T-helper 1 cell treated with Interleukin-12 subunit alpha and Interleukin-12 subunit beta and Interleukin-4 antibody, amounts not matched to agents 30 μg/mL and 1 μg/mL, for 36 hours (primary cell): Measurements from ENCODE around the gene AUTS2.
"Not testable (repeated sequence)": the region's sequence is repeated elsewhere in the genome, so short reads cannot be mapped to it uniquely, and the experiment has no call there.

Experiments
- H3K27ac Mint-ChIP-seq: one replicate; pipeline ENCODE4 v1.8.0; 2021; ENCODE audit warnings: mild to moderate bottlenecking, mixed read lengths
- H3K27me3 Mint-ChIP-seq: one replicate; pipeline ENCODE4 v1.8.0; 2021; ENCODE audit warnings: low read depth, mixed read lengths
- H3K36me3 Mint-ChIP-seq: one replicate; pipeline ENCODE4 v1.8.0; 2021; ENCODE audit warnings: low read depth, mixed read lengths
- H3K4me1 Mint-ChIP-seq: one replicate; pipeline ENCODE4 v1.8.0; 2021; ENCODE audit warnings: low read depth, mixed read lengths
- H3K4me3 Mint-ChIP-seq: one replicate; pipeline ENCODE4 v1.8.0; 2021; ENCODE audit warnings: mild to moderate bottlenecking, moderate library complexity, mixed read lengths
- H3K9me3 Mint-ChIP-seq: one replicate; pipeline ENCODE4 v1.8.0; 2021; ENCODE audit warnings: mixed read lengths

Gene AUTS2

GRCh38 chr7:70632400-70632799 lies 1034.1 kb downstream of the AUTS2 start:
- H3K27me3 Mint-ChIP-seq, result no peaks in the 10 kb centered on the region
- H3K4me1 Mint-ChIP-seq, result no peaks in the 10 kb centered on the region
- no peak overlapping the region for H3K27ac Mint-ChIP-seq
- no peaks in the 10 kb centered on the region for H3K36me3 Mint-ChIP-seq
- H3K4me3 Mint-ChIP-seq, result no peak overlapping the region
- H3K9me3 Mint-ChIP-seq, result peaks cover 7% of the 10 kb centered on the region

GRCh38 chr7:70634071-70634470 lies 1035.8 kb downstream of the AUTS2 start:
- no peak overlapping the region for H3K27ac Mint-ChIP-seq
- no peak overlapping the region for H3K4me3 Mint-ChIP-seq
- H3K27me3 Mint-ChIP-seq, result no peaks in the 10 kb centered on the region

GRCh38 chr7:70634610-70635068 lies 1036.4 kb downstream of the AUTS2 start:
- Mint-ChIP-seq H3K4me3 (no peak overlapping the region), H3K27ac (no peak overlapping the region), H3K4me1 (no peaks in the 10 kb centered on the region), H3K36me3 (no peaks in the 10 kb centered on the region), H3K27me3 (no peaks in the 10 kb centered on the region), H3K9me3 (peaks cover 7% of the 10 kb centered on the region)

More at GRCh38 chr7:70634071-70634470, 1035.8 kb downstream of the AUTS2 start:
- peaks cover 7% of the 10 kb centered on the region for H3K9me3 Mint-ChIP-seq
- H3K36me3 Mint-ChIP-seq, result no peaks in the 10 kb centered on the region
- H3K4me1 Mint-ChIP-seq, result no peaks in the 10 kb centered on the region

- no peaks in the 10 kb centered on the region for H3K4me1 Mint-ChIP-seq
- H3K27me3 Mint-ChIP-seq, result no peaks in the 10 kb centered on the region
- peaks cover 4% of the 10 kb centered on the region for H3K9me3 Mint-ChIP-seq
- no peak overlapping the region for H3K27ac Mint-ChIP-seq
- no peak overlapping the region for H3K4me3 Mint-ChIP-seq
- no peaks in the 10 kb centered on the region for H3K36me3 Mint-ChIP-seq
Measured at GRCh38 chr7:70635633-70636032, 1037.4 kb downstream of the AUTS2 start.

- no peaks in the 10 kb centered on the region for H3K27me3 Mint-ChIP-seq
- no peaks in the 10 kb centered on the region for H3K36me3 Mint-ChIP-seq
- no peaks in the 10 kb centered on the region for H3K4me1 Mint-ChIP-seq
- H3K4me3 Mint-ChIP-seq, result no peak overlapping the region
- H3K27ac Mint-ChIP-seq, result no peak overlapping the region
- peaks cover 4% of the 10 kb centered on the region for H3K9me3 Mint-ChIP-seq
Measured at GRCh38 chr7:70636169-70636568, 1037.9 kb downstream of the AUTS2 start.

- Mint-ChIP-seq H3K4me1 (no peaks in the 10 kb centered on the region), H3K4me3 (no peak overlapping the region), H3K27me3 (no peaks in the 10 kb centered on the region), H3K27ac (no peak overlapping the region), H3K36me3 (no peaks in the 10 kb centered on the region), H3K9me3 (peaks cover under 1% of the 10 kb centered on the region)
Measured at GRCh38 chr7:70637726-70638125, 1039.5 kb downstream of the AUTS2 start.

- H3K27ac Mint-ChIP-seq, result no peak overlapping the region
Measured at GRCh38 chr7:70638158-70639107, 1040.2 kb downstream of the AUTS2 start.

GRCh38 chr7:70640266-70640833 lies 1042.1 kb downstream of the AUTS2 start:
- Mint-ChIP-seq H3K27me3 (peaks cover 1% of the 10 kb centered on the region), H3K36me3 (no peaks in the 10 kb centered on the region), H3K9me3 (no peaks in the 10 kb centered on the region), H3K4me1 (no peaks in the 10 kb centered on the region), H3K27ac (no peak overlapping the region), H3K4me3 (no peak overlapping the region)

More at GRCh38 chr7:70638158-70639107, 1040.2 kb downstream of the AUTS2 start:
- no peaks in the 10 kb centered on the region for H3K4me1 Mint-ChIP-seq
- no peaks in the 10 kb centered on the region for H3K27me3 Mint-ChIP-seq
- no peaks in the 10 kb centered on the region for H3K36me3 Mint-ChIP-seq
- no peak overlapping the region for H3K4me3 Mint-ChIP-seq
- H3K9me3 Mint-ChIP-seq, result no peaks in the 10 kb centered on the region

GRCh38 chr7:70641882-70642281 lies 1043.6 kb downstream of the AUTS2 start:
- Mint-ChIP-seq H3K27ac (no peak overlapping the region), H3K36me3 (no peaks in the 10 kb centered on the region), H3K4me3 (no peak overlapping the region), H3K27me3 (peaks cover 5% of the 10 kb centered on the region), H3K9me3 (no peaks in the 10 kb centered on the region), H3K4me1 (no peaks in the 10 kb centered on the region)

- Mint-ChIP-seq H3K36me3 (no peaks in the 10 kb centered on the region), H3K4me3 (no peak overlapping the region), H3K27ac (no peak overlapping the region)
Measured at GRCh38 chr7:70645279-70645678, 1047.0 kb downstream of the AUTS2 start.

GRCh38 chr7:70645876-70646351 lies 1047.6 kb downstream of the AUTS2 start:
- Mint-ChIP-seq H3K9me3 (peaks cover 5% of the 10 kb centered on the region), H3K27ac (no peak overlapping the region), H3K36me3 (no peaks in the 10 kb centered on the region), H3K27me3 (peaks cover 10% of the 10 kb centered on the region), H3K4me1 (peaks cover 15% of the 10 kb centered on the region), H3K4me3 (no peak overlapping the region)

More at GRCh38 chr7:70645279-70645678, 1047.0 kb downstream of the AUTS2 start:
- Mint-ChIP-seq H3K4me1 (peaks cover 12% of the 10 kb centered on the region), H3K9me3 (no peaks in the 10 kb centered on the region), H3K27me3 (peaks cover 5% of the 10 kb centered on the region)

- H3K36me3 Mint-ChIP-seq, result no peaks in the 10 kb centered on the region
- peaks cover 9% of the 10 kb centered on the region for H3K9me3 Mint-ChIP-seq
- peaks cover 15% of the 10 kb centered on the region for H3K4me1 Mint-ChIP-seq
- H3K27me3 Mint-ChIP-seq, result peaks cover 14% of the 10 kb centered on the region
- H3K4me3 Mint-ChIP-seq, result no peak overlapping the region
- H3K27ac Mint-ChIP-seq, result no peak overlapping the region
Measured at GRCh38 chr7:70646536-70647248, 1048.4 kb downstream of the AUTS2 start.

GRCh38 chr7:70647801-70648498 lies 1049.7 kb downstream of the AUTS2 start:
- H3K36me3 Mint-ChIP-seq, result no peaks in the 10 kb centered on the region
- H3K4me3 Mint-ChIP-seq, result peak overlapping the region; percentile 23
- peaks cover 16% of the 10 kb centered on the region for H3K9me3 Mint-ChIP-seq
- peaks cover 22% of the 10 kb centered on the region for H3K27me3 Mint-ChIP-seq
- H3K27ac Mint-ChIP-seq, result peak overlapping the region; percentile 76
- H3K4me1 Mint-ChIP-seq, result peaks cover 15% of the 10 kb centered on the region

- peaks cover 15% of the 10 kb centered on the region for H3K4me1 Mint-ChIP-seq
- H3K27me3 Mint-ChIP-seq, result peaks cover 22% of the 10 kb centered on the region
- peak overlapping the region; percentile 76 for H3K27ac Mint-ChIP-seq
- H3K36me3 Mint-ChIP-seq, result not testable (repeated sequence)
- H3K9me3 Mint-ChIP-seq, result peaks cover 16% of the 10 kb centered on the region
- H3K4me3 Mint-ChIP-seq, result peak overlapping the region; percentile 23
Measured at GRCh38 chr7:70648499-70648861, 1050.2 kb downstream of the AUTS2 start.
